Loucy (cell line): ENCODE measurements around the gene MARK4.

ENCODE experiments used
- H2AFZ ChIP-seq: fragments of 200-600 bp; sonication (generic); 2 replicates; pipeline ENCODE4 v1.6.0; 2016; ENCODE audit warnings: antibody characterized with exemption, mild to moderate bottlenecking, low read length, moderate library complexity
- H3F3A ChIP-seq: fragments of 200-600 bp; 2 replicates; pipeline ENCODE4 v1.6.0; 2016; ENCODE audit warnings: antibody characterized with exemption, low read depth, mild to moderate bottlenecking
- H3K27me3 ChIP-seq: fragments of 200-600 bp; sonication (generic); 2 replicates; pipeline ENCODE4 v1.6.1; 2014; ENCODE audit warnings: low read length, mild to moderate bottlenecking; ENCODE audit not compliant: insufficient read depth, poor library complexity, severe bottlenecking
- H3K36me3 ChIP-seq: fragments of 200-600 bp; sonication (generic); 2 replicates; pipeline ENCODE4 v1.6.1; 2016; ENCODE audit warnings: low read length; ENCODE audit not compliant: insufficient read depth
- H3K4me1 ChIP-seq: fragments of 200-600 bp; sonication (generic); 2 replicates; pipeline ENCODE4 v1.5.1; 2014; ENCODE audit warnings: low read length, mild to moderate bottlenecking; ENCODE audit not compliant: insufficient read depth, poor library complexity, severe bottlenecking
- H3K4me2 ChIP-seq: fragments of 200-600 bp; sonication (generic); 2 replicates; pipeline ENCODE4 v1.6.0; 2014; ENCODE audit warnings: antibody characterized with exemption, low read length, low read depth, mild to moderate bottlenecking; ENCODE audit not compliant: poor library complexity, severe bottlenecking
- H3K4me3 ChIP-seq: fragments of 200-600 bp; sonication (generic); 2 replicates; pipeline ENCODE4 v1.5.1; 2014; ENCODE audit warnings: low read length, mild to moderate bottlenecking, mixed read lengths; ENCODE audit not compliant: poor library complexity, severe bottlenecking
- H3K79me2 ChIP-seq: fragments of 200-600 bp; sonication (generic); 2 replicates; pipeline ENCODE4 v1.6.1; 2014; ENCODE audit warnings: low read length; ENCODE audit not compliant: insufficient read depth
- H3K9ac ChIP-seq: fragments of 200-600 bp; sonication (generic); 2 replicates; pipeline ENCODE4 v1.6.0; 2014; ENCODE audit warnings: mild to moderate bottlenecking, low read depth, low read length, moderate library complexity; ENCODE audit not compliant: poor library complexity, severe bottlenecking
- H3K9me2 ChIP-seq: fragments of 200-600 bp; sonication (generic); replicated peaks from 2 replicates; pipeline ENCODE4 v1.6.1; 2016; ENCODE audit warnings: low read depth, low read length, mixed read lengths
- H3K9me3 ChIP-seq: fragments of 200-600 bp; sonication (generic); 2 replicates; pipeline ENCODE4 v1.6.1; 2014; ENCODE audit warnings: mild to moderate bottlenecking, antibody characterized with exemption, low read length, low read depth; ENCODE audit not compliant: insufficient read depth
- H4K20me1 ChIP-seq: fragments of 200-600 bp; sonication (generic); 2 replicates; pipeline ENCODE4 v1.6.0; 2014; ENCODE audit warnings: antibody characterized with exemption, low read length, mild to moderate bottlenecking; ENCODE audit not compliant: insufficient read depth, poor library complexity, severe bottlenecking
- EZH2phosphoT487 ChIP-seq: fragments of 200-600 bp; IDR thresholded peaks from 2 replicates; pipeline ENCODE4 v1.6.1; 2018; ENCODE audit warnings: antibody characterized with exemption, mild to moderate bottlenecking, moderate library complexity, borderline replicate concordance
- TF ChIP-seq, protein P1 (sequence below): fragments of 200-600 bp; sonication (generic); conservative IDR thresholded peaks from 2 replicates; pipeline ENCODE4 v1.5.1; 2014; ENCODE audit warnings: mild to moderate bottlenecking, antibody characterized with exemption, low read length

The MARK4 gene

GRCh38 chr19:45339629-45340028 is 88.6 kb downstream of the MARK4 start:
- no peaks in the 10 kb centered on the region for H3F3A ChIP-seq
- no peaks in the 10 kb centered on the region for H3K79me2 ChIP-seq
- H3K9ac ChIP-seq, result no peak overlapping the region
- no peak overlapping the region for H3K4me2 ChIP-seq
- H3K4me1 ChIP-seq, result no peaks in the 10 kb centered on the region
- no peaks in the 10 kb centered on the region for H3K27me3 ChIP-seq
- no peaks in the 10 kb centered on the region for H3K36me3 ChIP-seq
- no peak overlapping the region for H2AFZ ChIP-seq
- no peaks in the 10 kb centered on the region for H3K9me2 ChIP-seq
- H3K4me3 ChIP-seq, result no peak overlapping the region
- H4K20me1 ChIP-seq, result no peaks in the 10 kb centered on the region
- TF ChIP-seq, protein P1, sequence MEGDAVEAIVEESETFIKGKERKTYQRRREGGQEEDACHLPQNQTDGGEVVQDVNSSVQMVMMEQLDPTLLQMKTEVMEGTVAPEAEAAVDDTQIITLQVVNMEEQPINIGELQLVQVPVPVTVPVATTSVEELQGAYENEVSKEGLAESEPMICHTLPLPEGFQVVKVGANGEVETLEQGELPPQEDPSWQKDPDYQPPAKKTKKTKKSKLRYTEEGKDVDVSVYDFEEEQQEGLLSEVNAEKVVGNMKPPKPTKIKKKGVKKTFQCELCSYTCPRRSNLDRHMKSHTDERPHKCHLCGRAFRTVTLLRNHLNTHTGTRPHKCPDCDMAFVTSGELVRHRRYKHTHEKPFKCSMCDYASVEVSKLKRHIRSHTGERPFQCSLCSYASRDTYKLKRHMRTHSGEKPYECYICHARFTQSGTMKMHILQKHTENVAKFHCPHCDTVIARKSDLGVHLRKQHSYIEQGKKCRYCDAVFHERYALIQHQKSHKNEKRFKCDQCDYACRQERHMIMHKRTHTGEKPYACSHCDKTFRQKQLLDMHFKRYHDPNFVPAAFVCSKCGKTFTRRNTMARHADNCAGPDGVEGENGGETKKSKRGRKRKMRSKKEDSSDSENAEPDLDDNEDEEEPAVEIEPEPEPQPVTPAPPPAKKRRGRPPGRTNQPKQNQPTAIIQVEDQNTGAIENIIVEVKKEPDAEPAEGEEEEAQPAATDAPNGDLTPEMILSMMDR, result no peak
- no peak for TF ChIP-seq EZH2phosphoT487
- no peaks in the 10 kb centered on the region for H3K9me3 ChIP-seq

GRCh38 chr19:45340232-45340898 is 89.3 kb downstream of the MARK4 start, which contains the start of gene KLC3:
TSS of gene KLC3 (plus strand) at chr19:45340750. CDS start at chr19:45345542, 4,792 bp downstream.
- Histone ChIP-seq H3K9me3 (no peaks in the 10 kb centered on the region), H3K4me2 (no peak within 1 kb of the TSS), H4K20me1 (no peaks in the 10 kb centered on the region), H3K79me2 (no peaks in the 10 kb centered on the region), H3F3A (no peaks in the 10 kb centered on the region), H3K9me2 (no peaks in the 10 kb centered on the region), H3K9ac (no peak within 1 kb of the TSS), H2AFZ (no peak within 1 kb of the TSS), H3K4me1 (no peaks in the 10 kb centered on the region), H3K27me3 (no peaks in the 10 kb centered on the region), H3K4me3 (no peak within 1 kb of the TSS), H3K36me3 (no peaks in the 10 kb centered on the region)
- TF ChIP-seq EZH2phosphoT487, result no peak
- TF ChIP-seq, protein P1, result no peak

GRCh38 chr19:45340899-45341453 is 89.9 kb downstream of the MARK4 start:
- Histone ChIP-seq H3K9me2 (no peaks in the 10 kb centered on the region), H3F3A (no peaks in the 10 kb centered on the region), H3K4me2 (no peak overlapping the region), H3K4me3 (no peak overlapping the region), H4K20me1 (no peaks in the 10 kb centered on the region), H3K27me3 (no peaks in the 10 kb centered on the region), H3K79me2 (no peaks in the 10 kb centered on the region), H3K36me3 (no peaks in the 10 kb centered on the region), H2AFZ (no peak overlapping the region), H3K4me1 (no peaks in the 10 kb centered on the region), H3K9me3 (no peaks in the 10 kb centered on the region), H3K9ac (no peak overlapping the region)
- TF ChIP-seq, protein P1, result no peak
- no peak for TF ChIP-seq EZH2phosphoT487
